Stimulated activated CD4-positive, alpha-beta T cell treated with anti-CD3 and anti-CD28 coated beads, TNF-alpha, amount 100 ng/mL, for 1 hour (primary cell): ENCODE measurements around the gene NELL1.
"Not testable (repeated sequence)": the region's sequence is repeated elsewhere in the genome, so short reads cannot be mapped to it uniquely, and the experiment has no call there.

ENCODE experiments used
- DNase-seq, 3 donors: peaks; one replicate each; pipeline ENCODE4 v3.0.0-alpha.2; 2020; ENCODE audit warnings: low read depth in 3 of 3, low spot score in 1 of 3

NELL1 gene

DNA sequence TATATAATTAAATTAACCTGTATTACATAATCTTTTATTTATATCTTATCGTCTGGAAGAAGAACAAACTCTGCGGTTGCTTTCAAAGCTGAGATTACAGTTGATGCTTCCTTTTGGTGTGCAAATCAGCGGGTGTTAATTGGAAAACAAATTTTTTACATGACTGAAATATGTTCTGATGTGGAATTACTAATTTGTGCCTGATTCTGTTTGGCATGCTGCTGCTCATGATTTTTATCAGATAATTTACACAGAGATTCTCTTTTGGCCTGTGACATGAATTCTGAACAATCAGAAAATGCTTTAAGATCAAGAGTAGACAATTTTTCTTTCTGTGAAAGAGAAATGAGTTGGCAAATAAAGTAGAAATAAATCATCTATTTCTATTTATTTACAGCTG, 510.8 kb downstream of the NELL1 start:
- no peak for DNase-seq

DNA sequence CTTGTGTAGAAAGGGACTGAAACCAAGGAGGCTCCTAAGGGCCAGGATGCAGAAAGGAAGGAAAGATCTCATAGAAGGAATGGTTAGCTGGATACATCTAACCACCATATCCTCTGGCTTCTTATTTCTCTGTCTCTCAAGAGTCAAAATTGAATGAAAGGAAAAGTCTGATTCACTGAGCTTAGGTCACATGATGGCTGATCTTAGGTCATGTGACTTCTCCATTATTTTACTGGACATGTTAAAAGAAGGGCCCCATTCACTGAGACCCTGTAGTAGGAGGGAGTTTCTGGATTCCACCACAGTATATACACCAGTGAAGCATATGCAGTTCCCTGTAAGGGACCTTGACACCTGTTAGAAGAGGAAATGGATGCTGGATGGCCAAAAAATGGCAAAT, 516.6 kb downstream of the NELL1 start:
- no peak for DNase-seq

DNA sequence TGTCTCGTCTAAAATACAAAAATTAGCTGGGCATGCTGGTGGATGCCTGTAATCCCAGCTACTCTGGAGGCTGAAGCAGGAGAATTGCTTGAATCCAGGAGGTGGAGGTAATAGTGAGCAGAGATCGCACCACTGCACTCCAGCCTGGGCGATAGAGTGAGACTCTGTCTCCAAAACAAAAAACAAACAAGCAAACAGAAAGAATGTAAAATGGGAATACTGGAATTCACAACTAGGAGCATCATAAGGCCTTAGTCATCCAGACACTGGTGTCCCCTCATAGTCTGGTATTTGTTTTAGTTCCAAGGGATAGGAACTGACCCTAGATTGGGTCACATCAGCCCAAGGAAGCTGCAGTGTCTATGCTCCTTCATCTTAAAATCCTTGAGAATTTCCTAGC, 520.8 kb downstream of the NELL1 start:
- DNase-seq = no peak

DNA sequence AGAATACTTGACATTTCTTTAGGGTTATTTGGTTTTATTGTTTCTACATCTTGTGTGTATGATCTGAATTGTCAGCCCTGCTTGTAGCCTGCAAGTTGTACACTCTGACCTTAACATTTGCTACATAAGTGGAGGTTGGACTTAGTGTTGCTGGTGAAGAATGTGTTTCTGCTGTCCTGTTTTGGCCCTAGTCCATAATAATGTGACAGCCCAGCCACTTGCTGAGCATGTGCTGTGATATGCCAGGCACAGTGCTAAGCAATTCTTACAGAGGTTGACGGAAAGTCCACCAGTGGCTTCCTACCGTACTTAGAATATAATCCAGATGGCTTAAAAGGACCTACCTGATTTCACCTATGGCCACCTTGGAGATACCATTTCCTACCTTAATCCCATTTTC, 526.6 kb downstream of the NELL1 start:
- no peak for DNase-seq

DNA sequence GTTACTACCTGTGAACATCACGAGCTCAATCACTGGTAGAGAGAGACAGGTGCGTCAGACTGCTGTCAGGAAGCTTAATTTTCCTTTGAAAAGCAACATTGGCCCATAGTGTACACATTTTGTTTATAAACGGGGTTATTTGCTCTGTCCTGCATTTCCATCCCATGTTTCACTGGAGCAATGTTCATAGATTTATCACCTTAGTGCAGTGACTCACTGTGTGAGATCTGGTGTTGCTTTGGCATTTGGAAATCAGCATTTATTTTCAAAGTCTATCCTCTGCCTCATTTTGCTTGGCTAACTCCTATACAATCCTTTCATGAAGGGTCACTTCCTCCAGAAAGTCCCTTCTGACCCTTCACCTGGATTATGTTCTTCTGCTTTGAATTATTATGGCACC, 529.1 kb downstream of the NELL1 start:
- no peak for DNase-seq

DNA sequence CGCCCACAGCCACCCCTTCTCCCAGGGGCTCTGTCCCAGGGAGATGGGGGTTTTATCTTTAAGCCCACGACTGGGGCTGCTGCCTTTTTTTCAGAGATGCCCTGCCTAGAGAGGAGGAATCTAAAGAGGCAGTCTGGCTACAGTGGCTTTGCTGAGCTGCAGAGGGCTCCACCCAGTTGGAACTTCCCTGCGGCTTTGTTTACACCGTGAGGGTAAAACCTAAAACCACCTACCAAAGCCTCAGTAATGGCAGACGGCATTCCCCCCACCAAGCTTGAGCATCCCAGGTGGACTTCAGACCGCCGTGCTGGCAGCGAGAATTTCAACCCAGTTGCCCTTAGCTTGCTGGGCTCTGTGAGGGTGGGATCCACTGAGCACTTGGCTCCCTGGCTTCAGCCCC, 535.8 kb downstream of the NELL1 start:
- no peak for DNase-seq

DNA sequence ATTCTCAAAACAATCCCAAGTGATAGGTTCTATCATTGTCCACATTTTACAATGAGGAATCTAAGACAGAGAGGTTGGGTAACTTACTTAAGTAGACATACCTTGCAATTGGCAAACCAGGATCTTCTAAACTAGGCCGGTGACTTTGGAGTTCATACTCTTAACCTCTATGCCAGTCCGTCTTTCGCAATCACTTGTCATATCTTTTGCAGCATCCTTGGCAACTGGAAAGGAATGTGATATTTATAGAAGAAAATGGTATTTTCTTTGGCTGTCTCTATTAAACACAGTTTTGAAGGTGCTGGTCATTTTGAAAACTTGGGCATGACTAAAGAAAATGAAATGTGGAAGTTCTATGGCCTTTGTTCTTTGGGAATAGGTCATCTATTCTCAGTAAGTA, 556.5 kb downstream of the NELL1 start:
- no peak for DNase-seq

DNA sequence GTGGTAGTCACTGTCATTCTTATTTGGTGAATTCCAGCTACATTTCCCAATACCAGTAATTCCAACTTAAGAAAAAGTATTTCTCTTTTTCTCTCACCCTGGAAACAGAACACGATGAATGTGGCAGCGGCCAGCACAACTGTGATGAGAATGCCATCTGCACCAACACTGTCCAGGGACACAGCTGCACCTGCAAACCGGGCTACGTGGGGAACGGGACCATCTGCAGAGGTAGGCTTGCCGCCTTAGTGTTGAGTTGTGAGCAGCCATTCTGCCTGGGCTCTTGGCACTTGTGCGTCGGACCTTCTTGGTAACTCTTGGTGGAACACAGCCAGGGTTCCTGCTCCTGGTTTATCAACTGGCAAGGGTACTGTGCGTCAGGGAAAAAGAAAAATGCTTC, 559.8 kb downstream of the NELL1 start:
- no peak for DNase-seq

DNA sequence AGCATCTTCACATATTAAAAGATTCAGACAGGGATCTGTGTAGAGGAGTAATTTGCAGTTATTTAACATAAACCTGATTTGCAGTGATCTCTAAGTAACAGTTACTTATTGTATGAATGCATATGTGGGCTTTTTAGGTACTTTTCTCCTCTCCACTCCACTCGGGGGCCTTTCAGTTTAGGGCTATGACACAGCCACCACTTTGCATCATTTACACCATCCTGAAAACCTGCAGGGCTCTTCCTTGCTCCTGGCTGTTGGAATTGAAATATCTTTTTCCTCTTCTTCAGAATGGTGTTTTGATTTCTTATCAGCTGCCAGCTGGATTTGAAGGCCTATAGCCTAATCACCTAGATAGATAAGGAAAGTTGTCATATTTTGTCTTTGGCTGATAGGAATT, 580.8 kb downstream of the NELL1 start:
- DNase-seq = no peak

DNA sequence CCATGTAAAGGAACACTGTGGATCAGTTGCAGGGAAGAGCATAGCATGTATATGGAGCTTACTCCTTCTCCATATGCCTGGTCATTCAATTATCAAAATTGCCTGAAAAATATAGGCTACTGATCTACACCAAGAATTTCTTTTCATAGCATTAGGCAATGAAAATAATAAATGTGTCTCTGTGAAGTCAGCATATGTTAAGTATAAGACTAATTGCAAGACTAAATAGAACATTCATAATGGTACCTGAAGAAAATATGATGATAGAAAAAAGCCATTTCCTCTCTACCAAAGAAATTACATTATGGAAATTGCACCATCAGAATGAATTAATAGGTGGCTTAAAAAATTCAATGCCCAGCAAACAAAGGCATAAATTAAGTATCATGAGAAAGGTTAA, 584.7 kb downstream of the NELL1 start:
- DNase-seq = no peak

DNA sequence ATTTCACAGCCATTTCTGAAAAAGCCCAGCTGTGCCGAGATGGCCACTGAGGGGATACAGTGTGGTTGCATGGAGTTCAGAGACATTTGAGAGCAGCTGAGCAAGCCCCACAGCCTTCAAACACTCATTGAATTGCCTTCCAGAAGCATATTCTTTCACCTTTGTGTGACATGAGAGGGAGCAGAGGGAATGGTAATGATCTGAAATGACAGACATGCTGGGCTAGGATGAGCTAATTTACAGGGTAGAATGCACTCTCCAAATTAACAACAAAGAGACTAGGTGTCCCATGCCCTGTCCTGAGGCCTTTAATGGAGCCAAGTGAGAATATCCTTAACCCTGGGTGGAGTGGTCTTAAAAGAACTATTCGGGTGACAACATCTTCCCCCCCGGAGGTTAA, 585.4 kb downstream of the NELL1 start:
- DNase-seq = no peak

DNA sequence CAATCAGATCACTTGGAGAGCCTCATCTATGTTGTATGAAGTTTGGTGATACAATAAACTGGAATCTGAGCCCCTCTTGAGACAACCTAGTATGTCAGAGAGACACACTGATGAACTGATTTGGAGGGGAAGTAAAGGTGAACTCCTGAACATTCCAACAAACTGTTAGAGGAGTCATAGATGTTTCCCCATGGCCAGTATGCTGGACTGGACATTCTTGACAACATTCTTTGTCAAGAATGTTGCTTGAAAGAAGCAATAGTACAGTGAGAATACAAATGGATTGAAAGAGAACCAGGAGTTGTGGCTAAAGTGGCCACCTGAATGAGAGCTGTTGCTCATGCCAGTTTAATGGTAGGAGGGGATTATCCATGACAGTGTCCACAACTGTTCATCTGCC, 588.1 kb downstream of the NELL1 start:
- DNase-seq = no peak

DNA sequence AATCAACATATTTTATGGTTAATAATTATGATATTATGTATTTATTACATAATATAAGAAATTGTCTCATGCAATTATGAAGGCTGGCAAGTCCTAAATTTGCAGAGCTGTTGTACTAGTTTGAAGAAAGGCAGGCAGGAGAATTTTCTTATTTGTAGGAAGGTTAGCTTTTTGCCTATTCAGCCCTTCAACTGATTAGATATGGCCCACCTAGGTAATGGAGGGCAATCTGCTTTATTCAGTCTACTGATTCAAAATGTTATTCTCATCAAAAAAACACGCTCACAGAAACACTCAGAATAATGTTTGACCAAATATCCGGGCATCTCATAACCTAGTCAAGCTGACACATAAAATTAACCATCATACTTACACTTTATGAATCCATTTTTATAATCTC, 589.0 kb downstream of the NELL1 start:
- DNase-seq = no peak

DNA sequence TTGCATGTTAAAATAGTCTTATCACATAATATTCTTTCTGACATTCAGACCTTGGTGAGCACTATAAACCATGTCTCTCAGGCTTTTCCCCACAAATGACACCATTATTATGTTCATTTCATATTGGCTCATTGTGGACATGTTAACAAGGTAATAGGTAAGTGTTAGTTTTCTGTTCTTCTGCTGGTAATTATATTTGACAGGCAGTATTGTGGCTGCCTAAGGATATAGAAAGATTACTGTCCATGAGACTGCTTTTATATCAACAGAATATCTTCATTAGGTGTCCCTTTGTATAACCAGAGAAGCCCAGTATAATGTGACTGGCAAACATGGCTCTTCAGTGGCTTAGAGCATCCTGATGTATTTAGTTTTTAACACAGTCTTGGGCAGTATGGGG, 590.7 kb downstream of the NELL1 start:
- DNase-seq = no peak

DNA sequence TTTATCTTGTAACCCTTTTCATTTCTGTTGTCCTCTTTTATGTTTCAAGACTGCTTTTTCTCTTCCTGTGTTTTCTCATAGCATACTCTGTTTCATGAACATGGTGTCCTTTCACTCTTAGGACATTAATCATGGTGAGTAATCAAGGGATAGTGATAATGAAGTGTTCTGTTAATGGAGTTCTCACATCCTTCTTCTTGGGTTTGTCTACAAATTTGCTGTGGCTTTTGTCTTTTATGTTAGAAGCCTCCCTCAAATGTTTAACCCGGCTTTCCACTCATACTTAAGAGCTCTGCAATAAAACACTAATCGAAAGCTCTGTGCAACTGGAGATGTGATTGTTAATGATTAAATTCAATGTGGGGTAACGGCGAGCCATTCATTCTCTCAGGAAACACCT, 593.6 kb downstream of the NELL1 start:
- DNase-seq = no peak

DNA sequence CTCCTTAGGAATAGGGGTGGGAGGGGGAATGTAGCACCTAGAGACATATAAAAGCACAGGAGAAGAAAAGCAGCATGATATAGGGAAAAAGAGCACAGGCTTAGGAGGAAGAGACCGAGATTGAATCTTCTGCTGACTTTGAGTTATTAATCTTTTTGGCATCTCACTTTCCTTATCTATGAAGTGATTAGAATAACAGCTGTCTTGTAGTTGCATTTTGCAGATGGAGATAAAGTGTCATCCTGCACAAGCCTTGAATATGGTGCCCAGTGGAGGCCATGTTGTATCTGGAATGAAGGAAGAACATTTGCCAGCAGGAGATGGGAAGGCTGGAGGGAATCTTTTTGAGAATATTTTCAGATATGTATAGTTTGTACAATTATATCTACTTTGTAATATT, 594.7 kb downstream of the NELL1 start:
- no peak for DNase-seq

DNA sequence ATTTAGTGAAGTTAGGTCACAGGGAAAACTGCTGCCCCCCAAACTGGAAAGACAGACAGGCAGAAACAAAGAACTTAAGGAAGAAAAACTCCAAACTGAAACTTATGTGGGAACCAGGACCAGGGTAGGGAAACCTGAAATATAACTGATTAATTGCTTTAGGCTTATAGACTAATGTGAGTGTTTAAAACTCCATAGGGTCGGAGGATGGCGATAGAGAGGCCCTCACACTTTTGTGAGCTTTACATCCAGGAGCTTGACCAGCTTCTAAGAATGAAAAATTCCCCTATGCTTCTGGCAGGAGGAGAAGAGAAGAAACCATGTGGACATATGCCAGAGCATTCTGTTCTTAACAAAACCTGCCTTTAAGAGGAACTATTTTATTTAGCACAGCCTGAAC, 598.6 kb downstream of the NELL1 start:
- DNase-seq = no peak

DNA sequence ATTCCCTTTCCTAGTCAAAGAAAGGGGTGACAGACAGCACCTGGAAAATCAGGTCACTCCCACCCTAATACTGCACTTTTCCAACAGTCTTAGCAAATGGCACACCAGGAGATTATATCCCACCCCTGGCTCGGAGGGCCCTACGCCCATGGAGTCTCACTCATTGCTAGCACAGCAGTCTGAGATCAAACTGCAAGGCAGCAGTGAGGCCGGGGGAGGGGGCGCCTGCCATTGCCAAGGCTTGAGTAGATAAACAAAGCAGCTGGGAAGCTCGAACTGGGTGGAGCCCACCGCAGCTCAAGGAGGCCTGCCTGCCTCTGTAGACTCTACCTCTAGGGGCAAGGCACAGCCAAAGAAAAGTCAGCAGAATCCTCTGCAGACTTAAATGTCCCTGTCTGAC, 602.8 kb downstream of the NELL1 start:
- not testable (repeated sequence) for DNase-seq

DNA sequence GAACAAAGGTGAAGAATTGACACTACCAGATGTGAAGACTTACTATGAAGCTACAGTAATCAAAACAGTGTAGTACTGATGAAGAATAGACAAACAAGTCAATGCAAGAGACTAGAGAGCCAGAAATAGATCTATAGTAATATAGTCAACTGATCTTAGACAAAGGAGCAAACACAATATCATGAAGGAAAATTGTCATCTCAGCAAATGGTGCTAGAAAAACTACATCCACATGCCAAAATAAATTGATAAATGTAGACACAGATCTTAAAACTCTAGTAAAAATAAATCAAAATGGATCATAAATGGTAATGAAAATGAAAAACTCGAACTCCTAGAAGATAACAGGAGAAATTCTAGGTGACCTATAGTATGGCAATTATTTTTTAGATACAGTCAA, 609.5 kb downstream of the NELL1 start:
- DNase-seq = no peak

DNA sequence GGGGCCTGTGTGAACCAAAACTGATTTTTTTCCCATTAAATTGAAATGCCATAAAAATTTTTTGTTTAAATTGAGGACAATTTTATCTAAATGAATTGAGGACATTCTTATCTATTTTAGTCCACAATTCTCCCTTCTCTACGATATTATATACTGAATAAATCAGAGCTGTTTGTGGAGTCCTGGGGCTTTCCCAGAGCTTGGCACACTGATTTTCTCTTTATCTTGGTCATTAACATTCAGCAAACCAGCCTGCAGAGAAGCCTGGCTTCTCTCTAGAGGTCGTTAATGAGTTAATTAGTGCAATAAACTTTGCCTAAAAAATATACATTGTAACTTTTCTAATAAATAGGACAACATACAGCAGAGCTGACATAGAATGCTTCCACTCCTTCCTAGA, 615.7 kb downstream of the NELL1 start:
- DNase-seq = no peak

DNA sequence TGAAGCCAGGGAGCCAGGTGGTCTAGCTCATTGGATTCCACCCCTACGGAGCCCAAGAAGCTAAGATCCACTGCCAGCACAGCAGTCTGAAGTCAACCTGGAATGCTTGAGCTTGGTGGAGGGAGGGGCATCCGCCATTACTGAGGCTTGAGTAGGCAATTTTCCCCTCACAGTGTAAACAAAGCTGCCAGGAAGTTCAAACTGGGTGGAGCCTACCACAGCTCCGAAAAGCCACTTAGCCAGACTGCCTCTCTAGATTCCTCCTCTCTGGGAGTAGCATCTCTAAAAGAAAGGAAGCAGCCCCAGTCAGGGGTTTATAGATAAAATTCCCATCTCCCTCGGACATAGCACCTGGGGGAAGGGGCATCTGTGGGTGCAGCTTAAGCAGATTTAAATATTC, 620.3 kb downstream of the NELL1 start:
- DNase-seq = no peak

DNA sequence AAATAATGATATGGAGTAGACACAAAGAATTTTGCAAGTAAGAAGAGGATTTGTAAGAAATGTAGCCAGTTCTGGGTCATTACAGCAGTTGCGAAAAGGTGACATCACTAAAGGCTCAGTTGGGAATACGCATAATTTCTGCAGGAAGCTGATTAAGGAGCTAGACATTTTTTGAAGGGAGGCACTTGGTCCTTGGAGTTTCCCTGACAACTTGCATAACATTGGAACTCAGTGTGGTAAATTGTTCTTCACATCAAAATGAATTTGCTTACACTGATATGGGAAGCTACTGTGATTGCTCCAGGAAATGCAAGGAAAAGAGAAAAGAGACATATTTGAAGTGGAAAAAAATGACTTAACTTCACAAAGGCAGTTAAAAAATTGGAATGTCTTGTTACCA, 626.1 kb downstream of the NELL1 start:
- no peak for DNase-seq

DNA sequence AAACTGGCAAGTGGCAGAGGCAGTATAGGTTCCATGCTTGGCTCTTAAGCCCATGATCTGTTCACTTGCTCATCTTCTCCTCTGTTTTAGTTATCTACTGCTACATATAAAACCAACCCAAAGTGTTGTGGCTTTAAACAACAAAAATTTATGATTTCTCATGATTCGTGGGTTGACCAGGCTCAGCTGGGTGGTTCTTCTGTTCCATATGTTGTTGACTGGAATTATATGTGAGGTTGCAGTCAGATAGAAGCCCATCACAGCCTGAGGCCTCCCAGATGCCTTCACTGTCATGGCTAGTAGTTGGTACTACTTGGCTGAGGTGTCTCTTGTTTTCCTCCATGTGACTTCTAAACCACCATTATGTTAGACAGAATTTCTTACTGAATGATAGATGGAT, 632.6 kb downstream of the NELL1 start:
- DNase-seq = no peak

DNA sequence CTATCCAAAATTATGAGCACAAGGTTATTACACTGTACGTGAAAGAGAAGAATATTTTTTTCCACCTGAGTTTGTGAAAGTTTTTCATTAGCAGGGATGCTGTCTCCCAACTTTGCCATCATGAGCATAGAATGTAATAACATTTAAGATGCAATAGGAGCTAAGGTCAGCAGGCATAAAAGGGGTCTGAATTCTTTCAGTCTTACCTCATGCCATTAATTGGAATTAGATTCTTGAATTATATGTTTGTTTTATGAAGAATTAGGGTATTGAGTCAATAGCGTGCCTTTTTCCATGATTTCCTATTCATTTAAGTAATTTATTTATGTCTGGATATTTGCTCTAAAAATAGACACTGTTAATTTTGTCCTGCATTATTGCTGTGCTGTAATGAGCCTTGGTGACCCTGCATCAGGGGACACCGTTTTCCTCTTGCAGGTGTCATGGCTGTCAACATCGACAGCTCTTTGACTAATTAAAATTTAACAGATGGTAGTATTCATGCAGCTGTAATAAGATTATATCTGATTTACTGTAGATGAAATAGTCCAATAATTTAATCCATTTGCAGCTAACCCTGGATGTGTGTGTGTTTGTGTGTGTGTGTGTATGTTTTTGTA, 637.5 kb downstream of the NELL1 start:
- DNase-seq = no peak
